Stimulated activated CD4-positive, alpha-beta T cell treated with anti-CD3 and anti-CD28 coated beads, Interleukin-4, amount 100 ng/mL, for 48 hours (primary cell): ENCODE results near the gene UBR3.
"Not testable (repeated sequence)": the region's sequence is repeated elsewhere in the genome, so short reads cannot be mapped to it uniquely, and the experiment has no call there.

Source experiments
- DNase-seq, 2 donors: peaks; one replicate each; pipeline ENCODE4 v3.0.0-alpha.2; 2020; ENCODE audit warnings: low read depth in 2 of 2

The UBR3 gene

DNA sequence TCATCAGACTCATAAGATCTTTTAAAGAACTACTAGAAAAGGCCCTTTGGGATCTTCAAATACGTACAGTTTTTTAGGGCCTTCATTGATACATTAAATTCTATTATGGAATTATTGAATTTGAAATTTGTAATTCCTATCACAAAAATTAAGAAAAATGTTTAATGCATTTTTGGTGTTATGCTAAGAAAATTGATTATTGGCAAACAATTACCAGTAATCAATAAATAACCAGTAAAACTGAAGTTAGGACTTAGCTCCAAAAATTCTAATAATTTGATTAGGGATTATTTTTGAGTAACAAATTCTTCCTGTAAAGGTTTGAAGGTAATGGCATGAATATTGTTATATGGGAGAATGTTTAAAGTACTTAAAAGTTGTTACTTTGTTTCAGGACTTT is 119.3 kb downstream of the UBR3 start:
- no peak for DNase-seq

- DNase-seq, result no peak
Observed at GRCh38 chr2:169955940-169956339, 128.7 kb downstream of the UBR3 start.

GRCh38 chr2:169957219-169957618 is 130.0 kb downstream of the UBR3 start:
- DNase-seq, result not testable (repeated sequence)

DNA sequence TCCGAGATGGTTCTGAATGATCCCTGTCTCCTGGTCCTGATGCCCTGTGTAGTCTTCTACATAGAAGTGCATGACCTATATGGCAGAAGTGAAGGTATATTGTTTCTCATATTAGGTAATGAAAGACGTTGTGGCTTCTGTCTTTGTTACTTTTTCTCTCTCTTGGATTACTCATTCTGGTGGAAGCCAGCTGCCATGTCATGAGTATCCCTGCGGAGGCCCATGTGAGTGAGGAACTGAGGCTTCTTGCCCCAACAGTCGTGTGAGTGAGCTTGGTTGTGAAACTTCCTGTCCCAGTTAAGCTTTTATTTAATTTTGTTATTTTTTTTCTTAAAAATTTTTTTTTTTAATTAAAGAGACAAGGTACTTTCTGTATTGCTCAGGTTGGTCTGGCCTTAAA is 134.7 kb downstream of the UBR3 start:
- DNase-seq, result no peak

- DNase-seq, result no peak
Observed at GRCh38 chr2:169963786-169964185, 136.5 kb downstream of the UBR3 start.

DNA sequence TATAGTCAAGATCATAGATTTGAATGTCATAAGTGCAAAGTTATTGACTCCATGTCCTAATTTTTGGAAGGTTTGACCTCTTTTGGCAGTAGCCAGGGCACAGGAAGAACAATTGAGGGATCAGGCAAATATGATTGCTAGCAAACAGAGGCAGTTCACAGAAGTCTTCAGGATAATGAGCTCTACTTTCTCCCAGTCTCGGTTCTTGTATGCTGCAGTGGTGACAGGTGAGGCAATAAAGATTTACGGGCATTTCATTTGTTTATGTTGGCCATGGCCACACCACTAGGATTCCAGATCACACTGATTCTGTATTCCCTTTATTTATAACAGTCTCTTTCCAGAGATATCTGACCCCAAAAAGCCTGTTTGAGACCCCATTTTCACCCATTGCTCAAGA is 137.5 kb downstream of the UBR3 start:
- DNase-seq, result no peak

DNA sequence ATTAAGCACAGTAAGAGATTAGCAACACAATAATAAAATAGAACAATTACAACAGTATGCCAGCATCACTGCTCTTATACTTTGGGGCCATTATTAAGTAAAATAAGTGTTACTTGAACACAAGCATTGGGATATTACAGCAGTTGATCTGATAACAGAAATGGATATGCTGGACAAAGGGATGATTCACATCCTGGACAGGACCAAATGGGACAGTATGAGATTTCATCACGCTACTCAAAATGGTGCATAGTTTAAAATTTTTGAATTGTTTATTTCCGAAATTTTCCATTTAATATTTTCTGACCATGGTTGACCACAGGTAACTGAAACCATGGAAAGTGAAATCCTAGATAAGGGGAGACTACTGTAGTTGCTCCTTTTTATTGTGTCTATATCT is 138.2 kb downstream of the UBR3 start:
- DNase-seq, result no peak

DNA sequence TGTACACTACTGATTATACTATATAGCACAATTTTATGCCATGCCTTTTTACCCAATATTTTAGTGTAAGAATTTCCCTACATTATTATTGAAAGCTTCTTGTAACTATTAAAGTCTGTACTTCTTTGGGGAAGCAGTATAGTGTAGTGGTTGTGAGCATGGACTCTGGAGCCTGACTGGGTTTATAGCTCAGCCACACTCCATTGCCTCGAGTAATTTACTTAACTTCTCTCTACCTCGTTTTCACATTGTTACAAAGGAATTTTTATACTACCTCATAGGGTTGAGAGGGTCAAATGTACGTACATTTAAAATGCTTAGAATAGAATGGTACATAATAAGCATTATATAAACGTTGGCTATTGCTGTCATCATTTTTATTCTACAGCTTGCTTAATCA is 139.2 kb downstream of the UBR3 start:
- DNase-seq, result no peak

DNA sequence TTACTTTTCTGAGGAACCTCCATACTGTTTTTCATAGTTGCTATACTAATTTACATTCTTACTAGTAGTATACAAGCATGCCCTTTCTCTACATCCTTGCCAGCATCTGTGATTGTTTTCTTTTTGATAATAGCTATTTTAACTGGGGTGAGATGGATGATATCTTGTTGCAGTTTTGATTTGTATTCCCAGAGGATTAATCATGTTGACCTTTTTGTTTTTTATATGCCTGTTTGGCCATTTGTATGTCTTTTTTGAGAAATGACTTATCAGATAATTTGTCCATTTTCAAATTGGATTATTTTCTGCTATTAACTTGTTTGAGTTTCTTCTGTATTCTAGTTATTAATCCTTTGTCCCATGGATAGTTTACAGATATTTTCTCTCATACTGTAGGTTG is 141.5 kb downstream of the UBR3 start:
- DNase-seq, result no peak

DNA sequence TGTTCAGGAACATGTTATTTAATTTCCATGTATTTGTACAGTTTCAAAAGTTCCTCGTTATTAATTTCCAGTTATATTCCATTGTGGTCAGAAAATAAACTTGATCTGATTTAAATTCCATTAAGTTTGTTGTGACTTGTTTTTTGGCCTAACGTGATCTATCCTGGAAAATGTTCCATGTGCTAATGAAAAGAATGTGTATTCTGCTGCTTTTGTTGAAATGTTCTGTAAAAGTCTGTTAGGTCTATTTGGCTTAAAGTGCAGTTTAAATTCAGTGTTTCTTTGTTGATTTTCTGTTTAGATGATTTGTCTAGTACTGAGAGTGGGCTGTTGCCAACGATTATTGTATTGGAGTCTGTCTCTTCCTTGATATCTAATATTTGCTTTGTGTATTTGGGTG is 148.0 kb downstream of the UBR3 start:
- no peak for DNase-seq

GRCh38 chr2:169976335-169976851 is 149.1 kb downstream of the UBR3 start:
- no peak for DNase-seq

GRCh38 chr2:169977530-169977929 is 150.3 kb downstream of the UBR3 start:
- no peak for DNase-seq

- DNase-seq, result no peak
Observed at GRCh38 chr2:169978402-169979017, 151.3 kb downstream of the UBR3 start.

DNA sequence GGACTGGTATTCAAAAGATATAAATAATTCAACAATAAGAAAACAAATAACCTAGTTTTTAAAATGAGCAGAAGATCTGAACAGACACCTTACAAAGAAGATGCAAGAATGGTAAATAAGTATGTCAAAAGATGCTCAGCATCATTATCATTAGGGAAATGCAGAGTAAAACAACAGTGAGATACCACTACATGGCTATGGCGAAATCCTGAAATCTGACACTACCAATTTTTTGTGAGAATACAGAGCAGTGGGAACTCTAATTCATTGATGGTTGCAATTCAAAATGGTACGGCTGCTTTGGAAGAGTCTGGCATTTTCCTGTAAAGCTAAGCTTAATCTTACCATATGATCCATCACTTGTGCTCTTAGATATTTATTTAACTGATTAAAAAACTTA is 151.8 kb downstream of the UBR3 start:
- no peak for DNase-seq

GRCh38 chr2:169980001-169980400 is 152.7 kb downstream of the UBR3 start:
- DNase-seq, result no peak

- no peak for DNase-seq
Observed at GRCh38 chr2:169980643-169981042, 153.4 kb downstream of the UBR3 start.

GRCh38 chr2:169982929-169983328 is 155.7 kb downstream of the UBR3 start:
- DNase-seq, result no peak

DNA sequence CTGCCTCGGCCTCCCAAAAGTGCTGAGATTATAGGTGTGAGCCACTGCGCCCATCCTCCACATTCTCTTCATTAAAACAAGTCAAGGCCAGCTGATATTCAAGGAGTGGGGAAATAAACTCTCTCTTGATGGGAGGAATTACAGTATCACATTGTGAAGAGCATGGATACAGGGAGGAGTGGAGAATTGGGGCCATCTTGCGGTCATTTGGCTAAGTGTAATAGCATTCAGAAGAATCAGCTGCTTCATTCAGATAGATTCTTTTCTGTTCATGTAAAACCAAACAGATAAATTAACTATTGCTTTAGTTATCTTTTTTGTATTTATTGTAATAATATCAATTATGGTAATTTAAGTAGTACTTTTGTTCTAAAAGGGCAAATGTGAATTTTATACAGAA is 156.3 kb downstream of the UBR3 start:
- no peak for DNase-seq

GRCh38 chr2:169984145-169984544 is 156.9 kb downstream of the UBR3 start:
- DNase-seq, result no peak

DNA sequence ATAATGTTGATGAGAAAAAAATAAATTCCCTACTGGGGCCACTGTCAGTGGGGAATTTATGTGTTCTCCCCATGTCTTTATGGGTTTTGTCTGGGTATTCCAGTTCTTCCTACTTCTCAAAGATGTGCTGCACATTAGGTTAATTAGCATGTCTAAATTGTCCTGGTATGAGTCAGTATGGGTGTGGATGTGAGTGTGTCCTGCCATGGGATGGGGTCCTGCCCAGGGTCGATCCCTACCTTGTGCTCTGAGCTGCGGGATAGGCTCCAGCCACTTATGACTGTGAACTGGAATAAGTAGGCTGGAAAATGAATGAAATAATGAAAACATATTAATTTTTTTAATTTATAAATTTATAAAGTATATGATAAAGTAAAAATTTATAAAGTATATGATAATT is 167.5 kb downstream of the UBR3 start:
- DNase-seq, result no peak

DNA sequence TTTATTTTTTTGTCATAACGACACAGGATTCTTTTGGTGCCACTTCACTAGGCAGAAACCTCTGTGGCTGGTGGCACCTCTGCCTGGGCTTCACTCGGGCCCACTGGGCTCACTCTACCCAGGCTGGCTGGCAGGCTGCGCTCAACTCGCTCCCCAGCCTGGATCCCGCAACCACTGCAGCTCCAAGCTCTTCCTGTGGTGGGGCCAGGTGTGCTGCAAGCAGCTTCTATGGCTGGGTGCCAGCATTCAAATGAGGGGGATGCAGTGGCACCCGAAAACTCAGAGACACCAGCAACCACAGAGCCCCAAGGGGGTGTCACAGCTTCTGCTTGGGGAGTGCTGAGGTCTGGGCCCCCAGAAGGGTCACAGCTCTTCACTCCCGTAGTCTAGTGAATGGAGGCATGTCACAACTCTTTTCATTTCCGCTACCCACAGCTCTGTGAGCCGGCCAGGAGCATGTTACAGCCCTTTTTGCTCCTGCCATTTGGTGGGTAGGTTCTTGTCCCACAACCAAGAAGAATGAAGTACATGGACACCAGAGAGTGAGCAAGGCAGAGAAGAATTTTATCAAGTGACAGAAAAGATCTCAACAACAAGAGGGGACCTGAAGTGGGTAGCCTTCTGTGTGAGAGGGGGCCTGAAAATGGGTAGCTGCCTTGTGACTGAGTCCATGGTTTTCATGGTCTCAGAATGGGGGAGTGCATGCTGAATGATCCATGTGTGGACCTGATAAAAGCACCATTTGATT is 170.1 kb downstream of the UBR3 start:
- DNase-seq, result no peak

GRCh38 chr2:169999054-169999453 is 171.8 kb downstream of the UBR3 start:
- DNase-seq, result no peak

- no peak for DNase-seq
Observed at GRCh38 chr2:170002096-170002495, 174.8 kb downstream of the UBR3 start.

GRCh38 chr2:170005702-170006101 is 178.4 kb downstream of the UBR3 start:
- DNase-seq, result no peak
